ENCODE data around the gene DNAH14. TPM values are rescaled to one million over a fixed set of nuclear protein-coding genes. Genes with fewer than 3 reads are reported as not detected.
"Not testable (repeated sequence)": the region's sequence is repeated elsewhere in the genome, so short reads cannot be mapped to it uniquely, and the experiment has no call there.

The DNAH14 gene
- polyA plus RNA-seq, 4 donors = 1.4 to 12.9 (median 3.9) TPM; not detected in 1

GRCh38 chr1:224885376-224885775 lies 44.1 kb upstream of the DNAH14 start:
- not testable (repeated sequence) for H3K4me3 ChIP-seq (ENCODE audit: low read depth in 1 of 3, low read length in 3 of 3); DNase-seq; H3K36me3 ChIP-seq (ENCODE audit: control insufficient read depth in 3 of 3, insufficient read depth in 2 of 3, low read depth in 1 of 3, low read length in 3 of 3); H3K27me3 ChIP-seq (ENCODE audit: control insufficient read depth in 3 of 3, insufficient read depth in 3 of 3, low read length in 3 of 3); FAIRE-seq; H3K27ac ChIP-seq (ENCODE audit: low read depth in 1 of 3, low read length in 2 of 3)
- H3K9me3 ChIP-seq (ENCODE audit: control insufficient read depth in 2 of 2, insufficient read depth in 1 of 2, low read depth in 1 of 2, low read length in 1 of 2) = peaks cover 0 to 20% of the 10 kb centered on the region in 2 donors
- WGBS, 3 donors = 67 to 87% (median 68%) methylated on average over 2 of the region's 2 CpGs
- H3K4me1 ChIP-seq (ENCODE audit: control insufficient read depth in 3 of 3, insufficient read depth in 2 of 3, low read depth in 1 of 3, low read length in 2 of 3) = peaks cover 0 to 16% (median 0%) of the 10 kb centered on the region in 3 donors

GRCh38 chr1:224894915-224895314 lies 34.6 kb upstream of the DNAH14 start:
- 16 to 32% (median 29%) methylated on average over 3 of the region's 3 CpGs for WGBS, 3 donors
- Histone ChIP-seq H3K4me3 (ENCODE audit: low read depth in 1 of 3, low read length in 3 of 3) (no peak overlapping the region), H3K4me1 (ENCODE audit: control insufficient read depth in 3 of 3, insufficient read depth in 2 of 3, low read depth in 1 of 3, low read length in 2 of 3) (no peaks in the 10 kb centered on the region), H3K27ac (ENCODE audit: low read depth in 1 of 3, low read length in 2 of 3) (no peak overlapping the region), H3K27me3 (ENCODE audit: control insufficient read depth in 3 of 3, insufficient read depth in 3 of 3, low read length in 3 of 3) (no peaks in the 10 kb centered on the region), H3K36me3 (ENCODE audit: control insufficient read depth in 3 of 3, insufficient read depth in 2 of 3, low read depth in 1 of 3, low read length in 3 of 3) (no peaks in the 10 kb centered on the region), H3K9me3 (ENCODE audit: control insufficient read depth in 2 of 2, insufficient read depth in 1 of 2, low read depth in 1 of 2, low read length in 1 of 2) (peaks cover 0 to 3% of the 10 kb centered on the region in 2 donors)
- no peak for FAIRE-seq
- peak in 1 of 2 donors; percentile 41 for DNase-seq

GRCh38 chr1:224896130-224896781 lies 33.2 kb upstream of the DNAH14 start:
- H3K36me3 ChIP-seq (ENCODE audit: control insufficient read depth in 3 of 3, insufficient read depth in 2 of 3, low read depth in 1 of 3, low read length in 3 of 3) = no peaks in the 10 kb centered on the region
- no peak for FAIRE-seq
- no peak overlapping the region for H3K27ac ChIP-seq (ENCODE audit: low read depth in 1 of 3, low read length in 2 of 3)
- no peak overlapping the region for H3K4me3 ChIP-seq (ENCODE audit: low read depth in 1 of 3, low read length in 3 of 3)
- 76 to 86% (median 79%) methylated on average over 5 of the region's 5 CpGs for whole genome bisulfite sequencing, 3 donors
- H3K4me1 ChIP-seq (ENCODE audit: control insufficient read depth in 3 of 3, insufficient read depth in 2 of 3, low read depth in 1 of 3, low read length in 2 of 3) = no peaks in the 10 kb centered on the region
- peaks cover 0 to 3% of the 10 kb centered on the region in 2 donors for H3K9me3 ChIP-seq (ENCODE audit: control insufficient read depth in 2 of 2, insufficient read depth in 1 of 2, low read depth in 1 of 2, low read length in 1 of 2)
- no peaks in the 10 kb centered on the region for H3K27me3 ChIP-seq (ENCODE audit: control insufficient read depth in 3 of 3, insufficient read depth in 3 of 3, low read length in 3 of 3)
- no peak for DNase-seq

GRCh38 chr1:224897529-224898327 lies 31.7 kb upstream of the DNAH14 start:
- WGBS, 3 donors = 93 to 100% (median 96%) methylated on average over 1 of the region's 1 CpG
- Histone ChIP-seq H3K27ac (ENCODE audit: low read depth in 1 of 3, low read length in 2 of 3) (no peak overlapping the region), H3K4me3 (ENCODE audit: low read depth in 1 of 3, low read length in 3 of 3) (no peak overlapping the region), H3K27me3 (ENCODE audit: control insufficient read depth in 3 of 3, insufficient read depth in 3 of 3, low read length in 3 of 3) (no peaks in the 10 kb centered on the region), H3K4me1 (ENCODE audit: control insufficient read depth in 3 of 3, insufficient read depth in 2 of 3, low read depth in 1 of 3, low read length in 2 of 3) (no peaks in the 10 kb centered on the region), H3K9me3 (ENCODE audit: control insufficient read depth in 2 of 2, insufficient read depth in 1 of 2, low read depth in 1 of 2, low read length in 1 of 2) (peaks cover 0 to 3% of the 10 kb centered on the region in 2 donors), H3K36me3 (ENCODE audit: control insufficient read depth in 3 of 3, insufficient read depth in 2 of 3, low read depth in 1 of 3, low read length in 3 of 3) (no peaks in the 10 kb centered on the region)
- DNase-seq = no peak
- FAIRE-seq = no peak

- Histone ChIP-seq H3K27me3 (ENCODE audit: control insufficient read depth in 3 of 3, insufficient read depth in 3 of 3, low read length in 3 of 3) (no peaks in the 10 kb centered on the region), H3K4me3 (ENCODE audit: low read depth in 1 of 3, low read length in 3 of 3) (no peak overlapping the region), H3K27ac (ENCODE audit: low read depth in 1 of 3, low read length in 2 of 3) (no peak overlapping the region), H3K4me1 (ENCODE audit: control insufficient read depth in 3 of 3, insufficient read depth in 2 of 3, low read depth in 1 of 3, low read length in 2 of 3) (no peaks in the 10 kb centered on the region), H3K9me3 (ENCODE audit: control insufficient read depth in 2 of 2, insufficient read depth in 1 of 2, low read depth in 1 of 2, low read length in 1 of 2) (peaks cover 0 to 3% of the 10 kb centered on the region in 2 donors), H3K36me3 (ENCODE audit: control insufficient read depth in 3 of 3, insufficient read depth in 2 of 3, low read depth in 1 of 3, low read length in 3 of 3) (no peaks in the 10 kb centered on the region)
- WGBS, 3 donors = 77 to 85% (median 81%) methylated on average over 3 of the region's 3 CpGs
- no peak for DNase-seq
- FAIRE-seq = no peak
Measured at GRCh38 chr1:224898937-224899336, 30.5 kb upstream of the DNAH14 start.

GRCh38 chr1:224900062-224900630 lies 29.3 kb upstream of the DNAH14 start:
- no peak for FAIRE-seq

GRCh38 chr1:224901087-224901810 lies 28.2 kb upstream of the DNAH14 start:
- Histone ChIP-seq H3K27ac (ENCODE audit: low read depth in 1 of 3, low read length in 2 of 3) (no peak overlapping the region), H3K9me3 (ENCODE audit: control insufficient read depth in 2 of 2, insufficient read depth in 1 of 2, low read depth in 1 of 2, low read length in 1 of 2) (peaks cover 0 to 3% of the 10 kb centered on the region in 2 donors), H3K36me3 (ENCODE audit: control insufficient read depth in 3 of 3, insufficient read depth in 2 of 3, low read depth in 1 of 3, low read length in 3 of 3) (no peaks in the 10 kb centered on the region), H3K4me3 (ENCODE audit: low read depth in 1 of 3, low read length in 3 of 3) (no peak overlapping the region), H3K27me3 (ENCODE audit: control insufficient read depth in 3 of 3, insufficient read depth in 3 of 3, low read length in 3 of 3) (no peaks in the 10 kb centered on the region), H3K4me1 (ENCODE audit: control insufficient read depth in 3 of 3, insufficient read depth in 2 of 3, low read depth in 1 of 3, low read length in 2 of 3) (no peaks in the 10 kb centered on the region)
- 65 to 76% (median 66%) methylated on average over 5 of the region's 5 CpGs for WGBS, 3 donors
- no peak for FAIRE-seq
- DNase-seq = no peak

More at GRCh38 chr1:224900062-224900630, 29.3 kb upstream of the DNAH14 start:
- WGBS, 3 donors = 72 to 83% (median 80%) methylated on average over 3 of the region's 3 CpGs
- Histone ChIP-seq H3K36me3 (ENCODE audit: control insufficient read depth in 3 of 3, insufficient read depth in 2 of 3, low read depth in 1 of 3, low read length in 3 of 3) (no peaks in the 10 kb centered on the region), H3K4me1 (ENCODE audit: control insufficient read depth in 3 of 3, insufficient read depth in 2 of 3, low read depth in 1 of 3, low read length in 2 of 3) (no peaks in the 10 kb centered on the region), H3K27ac (ENCODE audit: low read depth in 1 of 3, low read length in 2 of 3) (no peak overlapping the region), H3K9me3 (ENCODE audit: control insufficient read depth in 2 of 2, insufficient read depth in 1 of 2, low read depth in 1 of 2, low read length in 1 of 2) (peaks cover 0 to 3% of the 10 kb centered on the region in 2 donors), H3K4me3 (ENCODE audit: low read depth in 1 of 3, low read length in 3 of 3) (no peak overlapping the region), H3K27me3 (ENCODE audit: control insufficient read depth in 3 of 3, insufficient read depth in 3 of 3, low read length in 3 of 3) (no peaks in the 10 kb centered on the region)
- no peak for DNase-seq

- Histone ChIP-seq H3K9me3 (ENCODE audit: control insufficient read depth in 2 of 2, insufficient read depth in 1 of 2, low read depth in 1 of 2, low read length in 1 of 2) (no peaks in the 10 kb centered on the region), H3K4me3 (ENCODE audit: low read depth in 1 of 3, low read length in 3 of 3) (no peak overlapping the region), H3K27me3 (ENCODE audit: control insufficient read depth in 3 of 3, insufficient read depth in 3 of 3, low read length in 3 of 3) (peaks cover 0 to 2% (median 0%) of the 10 kb centered on the region in 3 donors), H3K36me3 (ENCODE audit: control insufficient read depth in 3 of 3, insufficient read depth in 2 of 3, low read depth in 1 of 3, low read length in 3 of 3) (no peaks in the 10 kb centered on the region), H3K27ac (ENCODE audit: low read depth in 1 of 3, low read length in 2 of 3) (no peak overlapping the region), H3K4me1 (ENCODE audit: control insufficient read depth in 3 of 3, insufficient read depth in 2 of 3, low read depth in 1 of 3, low read length in 2 of 3) (no peaks in the 10 kb centered on the region)
- FAIRE-seq (no peak), DNase-seq (no peak)
- 41 to 62% (median 42%) methylated on average over 2 of the region's 2 CpGs for WGBS, 3 donors
Measured at GRCh38 chr1:224903955-224904354, 25.5 kb upstream of the DNAH14 start.

All from small intestine (tissue), 7 donors.